A549 (cell line): ENCODE measurements around the gene VIPR2. TPM values are rescaled to one million over a fixed set of nuclear protein-coding genes. Genes with fewer than 3 reads are reported as not detected.
"Not testable (repeated sequence)": the region's sequence is repeated elsewhere in the genome, so short reads cannot be mapped to it uniquely, and the experiment has no call there.

Source experiments
- ATAC-seq, 2 experiments: fragments of 200-7000 bp in 1 of 2; fragments of >200 bp in 1 of 2; cut with Nextera tagmentation in 1 of 2; cut with Tn5 transposase in 1 of 2; 3 replicates each; pipeline versions ENCODE4 v1.8.0 to v1.9.1; 2018 to 2020; ENCODE audit warnings: mild to moderate bottlenecking in 1 of 2, moderate library complexity in 1 of 2
- CTCF ChIA-PET: fragments of 300-600 bp; sonication (Branson Sonifier 250); formaldehyde crosslinking; extraction: SDS; loops from one replicate; lab custom pipeline; 2021; ENCODE audit warnings: antibody characterized with exemption, inconsistent platforms; lab: Yijun Ruan, JAX
- POLR2A ChIA-PET: fragments of 350-600 bp; formaldehyde crosslinking; extraction: SDS; loops from one replicate; lab custom pipeline; 2021; ENCODE audit warnings: antibody characterized with exemption, inconsistent platforms; lab: Yijun Ruan, JAX
- DNase-seq, 2 experiments: peaks; one replicate each; pipeline versions ENCODE4 v3.0.0 to v3.0.0-alpha.2; 2011 to 2016; ENCODE audit warnings: low read depth in 1 of 2, low spot score in 1 of 2
- FAIRE-seq: peaks from 2 replicates; lab custom pipeline; 2011; peaks lifted over from hg19 to GRCh38; lab: Jason Lieb, UNC
- H3K27ac ChIP-seq, 2 experiments: fragments of >200 bp; sonication (Bioruptor Twin); formaldehyde crosslinking; 3 replicates each; pipeline ENCODE4 v1.5.1; 2016 to 2017
- H3K4me1 ChIP-seq: fragments of >200 bp; sonication (Bioruptor Twin); formaldehyde crosslinking; 3 replicates; pipeline ENCODE4 v1.6.1; 2016
- H3K4me2 ChIP-seq: fragments of >200 bp; sonication (Bioruptor Twin); formaldehyde crosslinking; 3 replicates; pipeline ENCODE4 v1.6.1; 2016
- H3K4me3 ChIP-seq: fragments of >200 bp; sonication (Bioruptor Twin); formaldehyde crosslinking; 3 replicates; pipeline ENCODE4 v1.5.1; 2016
- H3K9me3 ChIP-seq: fragments of >200 bp; sonication (Bioruptor Twin); formaldehyde crosslinking; 3 replicates; pipeline ENCODE4 v1.6.1; 2016
- E2F6 ChIP-seq: IDR thresholded peaks from 2 replicates; pipeline ENCODE4 v1.6.1; 2012; ENCODE audit warnings: low read depth, borderline replicate concordance
- EP300 ChIP-seq, 2 experiments: fragments of >200 bp; sonication (Bioruptor Twin); formaldehyde crosslinking; IDR thresholded peaks; 2 replicates in 1 of 2; 3 replicates in 1 of 2; pipeline ENCODE4 v1.6.1; 2016 to 2017
- FOSB ChIP-seq: fragments of 250-450 bp; sonication (Bioruptor Pico); IDR thresholded peaks from 2 replicates; pipeline ENCODE4 v1.5.0; 2020; ENCODE audit warnings: mild to moderate bottlenecking, moderate library complexity
- FOXS1 ChIP-seq: fragments of 250-450 bp; sonication (Bioruptor Pico); IDR thresholded peaks from 2 replicates; pipeline ENCODE4 v1.5.0; 2020; ENCODE audit warnings: mild to moderate bottlenecking, moderate library complexity
- GATA3 ChIP-seq: IDR thresholded peaks from 2 replicates; pipeline ENCODE4 v1.6.1; 2012; ENCODE audit warnings: borderline replicate concordance
- HDAC2 ChIP-seq: fragments of 200-600 bp; sonication (generic); IDR thresholded peaks from 2 replicates; pipeline ENCODE4 v1.6.1; 2016
- HES2 ChIP-seq: fragments of >200 bp; sonication (Bioruptor Twin); formaldehyde crosslinking; IDR thresholded peaks from 2 replicates; pipeline ENCODE4 v1.6.1; 2016
- HOXA7 ChIP-seq: fragments of 250-450 bp; sonication (Bioruptor Pico); IDR thresholded peaks from 2 replicates; pipeline ENCODE4 v1.5.0; 2020; ENCODE audit warnings: mild to moderate bottlenecking, moderate library complexity
- KDM1A ChIP-seq: fragments of 200-600 bp; sonication (generic); IDR thresholded peaks from 2 replicates; pipeline ENCODE4 v1.6.1; 2016; ENCODE audit warnings: low read depth, mild to moderate bottlenecking
- KDM5A ChIP-seq: fragments of 200-600 bp; sonication (generic); IDR thresholded peaks from 2 replicates; pipeline ENCODE4 v1.6.1; 2016; ENCODE audit warnings: antibody characterized with exemption, mild to moderate bottlenecking
- MAX ChIP-seq: IDR thresholded peaks from 2 replicates; pipeline ENCODE4 v1.6.1; 2012
- NFE2L2 ChIP-seq: fragments of 150-350 bp; conservative IDR thresholded peaks from 2 replicates; pipeline ENCODE4 v1.6.1; 2014; ENCODE audit warnings: low read length
- NPAS2 ChIP-seq: fragments of 250-450 bp; sonication (Bioruptor Pico); IDR thresholded peaks from 2 replicates; pipeline ENCODE4 v1.8.0; 2022; ENCODE audit warnings: mild to moderate bottlenecking, moderate library complexity, borderline replicate concordance
- PBX3 ChIP-seq: IDR thresholded peaks from 2 replicates; pipeline ENCODE4 v1.6.1; 2012
- POLR2A ChIP-seq: IDR thresholded peaks from 2 replicates; pipeline ENCODE4 v1.6.1; 2012; ENCODE audit warnings: mild to moderate bottlenecking, low read length
- RAD21 ChIP-seq, 2 experiments: fragments of >200 bp in 1 of 2; sonication (Bioruptor Twin) in 1 of 2; formaldehyde crosslinking in 1 of 2; IDR thresholded peaks in 1 of 2; conservative IDR thresholded peaks in 1 of 2; 2 replicates in 1 of 2; 3 replicates in 1 of 2; pipeline ENCODE4 v1.6.1; 2012 to 2018; ENCODE audit warnings: inconsistent platforms in 1 of 2
- RCOR1 ChIP-seq: fragments of 150-350 bp; IDR thresholded peaks from 2 replicates; pipeline ENCODE4 v1.6.1; 2014; ENCODE audit warnings: antibody characterized with exemption, low read length, low read depth
- REST ChIP-seq: fragments of 200-600 bp; sonication (generic); IDR thresholded peaks from 2 replicates; pipeline ENCODE4 v1.6.1; 2016; ENCODE audit warnings: antibody characterized with exemption, mild to moderate bottlenecking, moderate library complexity
- RFX5 ChIP-seq: fragments of 450-650 bp; IDR thresholded peaks from 2 replicates; pipeline ENCODE4 v1.7.1; 2014; ENCODE audit warnings: antibody characterized with exemption, mild to moderate bottlenecking, moderate library complexity
- SMC3 ChIP-seq: fragments of >200 bp; sonication (Bioruptor Twin); formaldehyde crosslinking; IDR thresholded peaks from 3 replicates; pipeline ENCODE4 v1.6.1; 2018; ENCODE audit warnings: inconsistent platforms
- SREBF2 ChIP-seq: fragments of 450-650 bp; IDR thresholded peaks from 2 replicates; pipeline ENCODE4 v1.6.1; 2014; ENCODE audit warnings: mild to moderate bottlenecking, moderate library complexity
- USF2 ChIP-seq: fragments of 450-650 bp; IDR thresholded peaks from 2 replicates; pipeline ENCODE4 v1.6.1; 2014; ENCODE audit warnings: antibody characterized with exemption
- ZC3H11A ChIP-seq: fragments of 450-650 bp; IDR thresholded peaks from 2 replicates; pipeline ENCODE4 v1.6.1; 2014; ENCODE audit warnings: antibody characterized with exemption, mild to moderate bottlenecking
- WGBS: methylation state at CpG from one replicate; pipeline ENCODE4 v1.1.6; 2017; ENCODE audit errors: missing lambda C conversion rate; 5-methylcytosine and 5-hydroxymethylcytosine counted together
- polyA plus RNA-seq, 4 experiments: library from polyadenylated mRNA; depleted of rRNA in 3 of 4; stranded (reverse); fragments of >200 nt; fragmentation: RNase III in 1 of 4; extraction: RNeasy Plus Mini Kit Qiagen cat#74134 plus additional on column Dnase treatment in 1 of 4; gene quantifications; 2 replicates in 3 of 4; 3 replicates in 1 of 4; pipeline ENCODE4 v1.2.3, GENCODE V29; 2011 to 2017

VIPR2 gene
- polyA plus RNA-seq, 2 of the 4 experiments (the other 2 are of a cell fraction) = not detected

GRCh38 chr7:159177284-159177953 is 32.8 kb upstream of the VIPR2 start:
- no peak for FAIRE-seq
- ChIA-PET POLR2A (no interaction called here), CTCF (no interaction called here)
- no peak overlapping the region for H3K4me2 ChIP-seq
- 53% methylated on average over 3 of the region's 3 CpGs for WGBS
- no peak for DNase-seq
- TF ChIP-seq NPAS2 = no peak
- no peak for TF ChIP-seq REST
- TF ChIP-seq FOXS1 (CRISPR knock-in tag) = no peak
- no peak for TF ChIP-seq FOSB
- no peak for TF ChIP-seq E2F6
- no peak for TF ChIP-seq NFE2L2
- no peak for TF ChIP-seq EP300 (IDR thresholded peaks at IDR 0.05)
- no peak overlapping the region for H3K27ac ChIP-seq
- ATAC-seq = no peak
- no peaks in the 10 kb centered on the region for H3K4me1 ChIP-seq
- peaks cover 12% of the 10 kb centered on the region; the same call in 1 of the 3 replicates for H3K9me3 ChIP-seq
- no peak overlapping the region for H3K4me3 ChIP-seq

GRCh38 chr7:159175792-159176191 is 31.1 kb upstream of the VIPR2 start:
- no peak for FAIRE-seq

GRCh38 chr7:159175100-159175499 is 30.4 kb upstream of the VIPR2 start:
- FAIRE-seq, CTCF ChIA-PET, H3K4me1 ChIP-seq, POLR2A ChIA-PET, ATAC-seq, H3K4me2 ChIP-seq, H3K27ac ChIP-seq, H3K4me3 ChIP-seq, DNase-seq, H3K9me3 ChIP-seq: not testable (repeated sequence)
- 54% methylated on average over 6 of the region's 6 CpGs for WGBS

More at GRCh38 chr7:159175792-159176191, 31.1 kb upstream of the VIPR2 start:
- TF ChIP-seq GATA3 = no peak
- TF ChIP-seq PBX3 = no peak
- no peak for TF ChIP-seq E2F6
- TF ChIP-seq RCOR1 = no peak
- no peak for TF ChIP-seq HDAC2
- no peak for TF ChIP-seq SREBF2
- H3K4me1 ChIP-seq = no peaks in the 10 kb centered on the region
- 16% methylated on average over 8 of the region's 8 CpGs for WGBS
- ChIA-PET CTCF (interaction anchor here (1.2 kb wide), 1 partner anchor 16 kb away, joined by 4 read pairs; no protein-coding TSS in a partner anchor), POLR2A (no interaction called here)
- H3K9me3 ChIP-seq = peaks cover 7% of the 10 kb centered on the region; the same call in 1 of the 3 replicates
- no peak for ATAC-seq
- H3K27ac ChIP-seq = no peak overlapping the region
- H3K4me3 ChIP-seq = no peak overlapping the region
- H3K4me2 ChIP-seq = no peak overlapping the region
- no peak for DNase-seq

GRCh38 chr7:159172400-159172799 is 27.7 kb upstream of the VIPR2 start:
- WGBS = 48% methylated on average over 9 of the region's 9 CpGs
- Histone ChIP-seq H3K4me3 (no peak overlapping the region), H3K4me1 (no peaks in the 10 kb centered on the region), H3K9me3 (peaks cover 7% of the 10 kb centered on the region; the same call in 1 of the 3 replicates), H3K4me2 (no peak overlapping the region), H3K27ac (no peak overlapping the region)
- no peak for ATAC-seq
- FAIRE-seq = no peak
- POLR2A ChIA-PET = no interaction called here
- DNase-seq = no peak
- no peak for TF ChIP-seq SMC3
- no peak for TF ChIP-seq RFX5
- TF ChIP-seq MAX = no peak
- TF ChIP-seq HOXA7 = no peak
- TF ChIP-seq KDM1A = no peak
- TF ChIP-seq USF2 = no peak
- TF ChIP-seq ZC3H11A = no peak
- no peak for TF ChIP-seq HES2
- TF ChIP-seq POLR2A = no peak
- no peak for TF ChIP-seq KDM5A
- no peak for TF ChIP-seq RAD21 (conservative IDR thresholded peaks at IDR 0.05 in 1 of 2, IDR thresholded peaks at IDR 0.05 in 1 of 2)
- CTCF ChIA-PET = no interaction called here
